ENCODE data around the gene NCOA7. TPM values are rescaled to one million over a fixed set of nuclear protein-coding genes. Genes with fewer than 3 reads are reported as not detected.

The NCOA7 gene
- total RNA-seq, 4 donors from 2014 or later, result 6.8 to 14.9 (median 13.3) TPM

GRCh38 chr6:125824946-125825771 is 34.4 kb downstream of the NCOA7 start:
- no peak for TF ChIP-seq POLR2A (IDR thresholded peaks at IDR 0.05)
- TF ChIP-seq CTCF (IDR thresholded peaks at IDR 0.05), result no peak
- 62 to 70% methylated on average over 8 of the region's 8 CpGs for WGBS, 2 donors
- intact Hi-C loops (cut with DNase I; ENCODE audit: low total_unique reads), result no loop called here
- no peak overlapping the region for H3K4me3 ChIP-seq (ENCODE audit: low read depth, poor library complexity, severe bottlenecking)
- no peak for DNase-seq (ENCODE audit: low spot score in 2 of 2)

GRCh38 chr6:125826695-125827463 is 36.1 kb downstream of the NCOA7 start:
- WGBS, 2 donors, result 93 to 95% methylated on average over 9 of the region's 9 CpGs
- no peak for DNase-seq (ENCODE audit: low spot score in 2 of 2)
- TF ChIP-seq POLR2A (IDR thresholded peaks at IDR 0.05) (no peak), CTCF (IDR thresholded peaks at IDR 0.05) (no peak)
- intact Hi-C loops (cut with DNase I; ENCODE audit: low total_unique reads), result no loop called here
- no peak overlapping the region for H3K4me3 ChIP-seq (ENCODE audit: low read depth, poor library complexity, severe bottlenecking)

- WGBS, 2 donors, result 38 to 58% methylated on average over 2 of the region's 2 CpGs
- TF ChIP-seq POLR2A (IDR thresholded peaks at IDR 0.05), result no peak
- TF ChIP-seq CTCF (IDR thresholded peaks at IDR 0.05), result no peak
- no peak for DNase-seq (ENCODE audit: low spot score in 2 of 2)
- H3K4me3 ChIP-seq (ENCODE audit: low read depth, poor library complexity, severe bottlenecking), result no peak overlapping the region
- intact Hi-C loops (cut with DNase I; ENCODE audit: low total_unique reads), result no loop called here
Observed at GRCh38 chr6:125827788-125828320, 37.1 kb downstream of the NCOA7 start.

GRCh38 chr6:125828476-125829039 is 37.8 kb downstream of the NCOA7 start:
- TF ChIP-seq POLR2A (IDR thresholded peaks at IDR 0.05) (no peak), CTCF (IDR thresholded peaks at IDR 0.05) (no peak)
- WGBS, 2 donors, result 77 to 84% methylated on average over 2 of the region's 2 CpGs
- no peak overlapping the region for H3K4me3 ChIP-seq (ENCODE audit: low read depth, poor library complexity, severe bottlenecking)
- intact Hi-C loops (cut with DNase I; ENCODE audit: low total_unique reads), result no loop called here
- no peak for DNase-seq (ENCODE audit: low spot score in 2 of 2)

GRCh38 chr6:125829433-125829832 is 38.7 kb downstream of the NCOA7 start:
- intact Hi-C loops (cut with DNase I; ENCODE audit: low total_unique reads), result no loop called here
- DNase-seq (ENCODE audit: low spot score in 2 of 2), result no peak
- WGBS, 2 donors, result 72 to 83% methylated on average over 4 of the region's 4 CpGs
- TF ChIP-seq POLR2A (IDR thresholded peaks at IDR 0.05) (no peak), CTCF (IDR thresholded peaks at IDR 0.05) (no peak)
- no peak overlapping the region for H3K4me3 ChIP-seq (ENCODE audit: low read depth, poor library complexity, severe bottlenecking)
